GM21526 (cell line): ENCODE data around the gene TULP3.
"Not testable (repeated sequence)": the region's sequence is repeated elsewhere in the genome, so short reads cannot be mapped to it uniquely, and the experiment has no call there.

ENCODE experiments used
- ATAC-seq: cut with Tn5 transposase; IDR thresholded peaks from one replicate; pipeline ENCODE4 v1.9.1; 2021; ENCODE audit warnings: moderate library complexity; ENCODE audit not compliant: unreplicated experiment, low FRiP score

The TULP3 gene, protein sequence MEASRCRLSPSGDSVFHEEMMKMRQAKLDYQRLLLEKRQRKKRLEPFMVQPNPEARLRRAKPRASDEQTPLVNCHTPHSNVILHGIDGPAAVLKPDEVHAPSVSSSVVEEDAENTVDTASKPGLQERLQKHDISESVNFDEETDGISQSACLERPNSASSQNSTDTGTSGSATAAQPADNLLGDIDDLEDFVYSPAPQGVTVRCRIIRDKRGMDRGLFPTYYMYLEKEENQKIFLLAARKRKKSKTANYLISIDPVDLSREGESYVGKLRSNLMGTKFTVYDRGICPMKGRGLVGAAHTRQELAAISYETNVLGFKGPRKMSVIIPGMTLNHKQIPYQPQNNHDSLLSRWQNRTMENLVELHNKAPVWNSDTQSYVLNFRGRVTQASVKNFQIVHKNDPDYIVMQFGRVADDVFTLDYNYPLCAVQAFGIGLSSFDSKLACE

DNA sequence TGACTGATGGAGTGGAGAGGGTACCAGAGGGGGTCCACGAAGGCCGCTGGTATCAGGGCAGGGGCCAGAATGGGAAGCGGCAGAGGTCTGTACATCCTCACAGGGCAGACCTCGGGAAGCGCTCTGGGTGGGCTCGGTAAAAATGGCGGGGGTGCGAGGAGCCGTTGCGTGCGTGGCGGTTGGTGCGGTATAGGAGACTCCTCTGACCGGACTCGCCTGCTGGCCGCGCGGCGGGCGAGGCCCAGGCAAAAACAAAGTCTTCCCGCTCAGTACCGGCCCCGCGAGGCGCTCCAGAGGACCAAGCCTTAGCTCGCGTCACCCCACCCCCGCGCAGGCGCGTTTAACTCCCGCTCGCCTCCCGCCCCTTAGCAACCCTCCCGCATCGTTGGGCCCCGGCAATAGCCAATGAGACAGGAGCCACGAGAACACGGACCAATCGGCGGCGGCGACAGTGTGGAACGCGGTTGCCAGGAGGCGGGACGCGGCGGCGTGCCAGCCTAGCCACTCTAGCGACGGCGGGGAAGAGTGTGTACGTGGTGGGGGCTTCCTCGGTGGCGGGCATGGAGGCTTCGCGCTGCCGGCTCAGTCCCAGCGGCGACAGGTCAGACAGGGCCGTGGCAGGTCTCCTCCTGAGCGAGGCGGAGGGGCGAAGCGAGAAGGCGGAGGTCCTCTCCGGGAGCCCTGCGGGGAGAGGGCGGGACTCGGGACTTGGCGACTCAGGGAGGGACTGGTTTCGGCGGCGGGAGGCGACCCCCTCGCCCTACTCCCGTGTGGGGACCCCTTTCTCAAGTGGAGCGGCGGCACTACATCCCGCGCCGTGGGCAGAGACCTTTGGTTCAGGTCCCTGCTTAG is at the start of gene TULP3:
TULP3 (plus strand) TSS at position 504 of the 852 bp plus-strand sequence; CDS start at position 561, 57 bp downstream.
- ATAC-seq, result peak; percentile 96

GRCh38 chr12:2841056-2841650 is 49.5 kb upstream of the TULP3 start:
- no peak for ATAC-seq

DNA sequence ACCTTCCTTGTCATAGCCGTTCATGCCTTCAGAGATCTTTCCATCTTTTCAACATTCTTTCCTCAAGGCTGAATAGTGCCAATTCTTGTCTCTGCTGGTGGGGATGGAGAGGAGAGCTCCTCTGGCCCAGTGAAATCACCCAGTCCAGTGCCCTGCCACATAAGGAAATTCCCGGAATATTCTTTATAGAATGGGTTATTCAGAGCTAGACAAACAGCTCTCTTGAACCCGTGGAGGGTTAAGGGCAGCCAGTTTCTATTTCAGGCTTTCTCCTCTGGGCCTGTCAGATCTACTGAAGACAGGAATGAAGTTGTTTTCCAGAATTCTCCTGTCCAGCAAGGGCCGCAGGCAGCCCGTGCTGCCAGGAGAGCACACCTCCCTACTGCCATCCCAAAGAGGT is 47.7 kb upstream of the TULP3 start:
- no peak for ATAC-seq

DNA sequence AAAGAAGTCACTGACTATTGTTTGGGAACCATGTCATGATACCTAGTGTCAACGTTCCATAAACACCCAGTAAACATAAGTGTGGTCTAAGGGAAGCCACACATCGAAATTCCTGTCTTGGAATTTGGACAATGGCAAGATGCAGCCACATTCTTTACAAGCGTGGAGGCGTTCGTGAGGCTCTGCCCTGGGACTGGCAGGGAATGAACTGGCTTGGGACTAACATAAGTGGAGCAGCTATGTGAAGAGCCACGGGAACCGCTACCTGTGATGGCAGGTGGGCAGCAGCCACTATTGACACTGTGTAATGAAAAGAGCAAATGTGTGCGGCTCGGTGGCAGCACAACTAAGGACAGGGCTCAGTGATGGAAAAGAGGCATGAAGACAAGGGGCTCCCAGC is 45.9 kb upstream of the TULP3 start:
- ATAC-seq, result no peak

GRCh38 chr12:2845280-2845679 is 45.4 kb upstream of the TULP3 start:
- no peak for ATAC-seq

DNA sequence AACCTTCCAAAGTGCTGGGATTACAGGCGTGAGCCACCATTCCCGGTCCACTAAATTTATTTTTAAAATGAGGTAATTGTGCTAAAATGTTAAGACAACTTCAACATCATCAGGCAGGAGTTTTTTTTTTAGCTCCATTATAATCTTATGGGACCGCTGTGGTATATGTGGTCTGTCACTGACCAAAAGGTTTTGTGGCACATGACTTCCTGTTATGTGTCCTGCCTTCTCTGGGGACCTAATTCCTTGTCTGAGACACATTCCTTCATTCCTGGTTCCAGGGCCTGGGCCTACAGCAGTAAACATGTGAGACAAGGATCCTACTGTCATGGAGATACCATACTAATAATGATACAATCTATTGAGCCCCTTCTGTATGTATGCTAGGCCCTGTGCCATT is 38.8 kb upstream of the TULP3 start:
- ATAC-seq, result no peak

DNA sequence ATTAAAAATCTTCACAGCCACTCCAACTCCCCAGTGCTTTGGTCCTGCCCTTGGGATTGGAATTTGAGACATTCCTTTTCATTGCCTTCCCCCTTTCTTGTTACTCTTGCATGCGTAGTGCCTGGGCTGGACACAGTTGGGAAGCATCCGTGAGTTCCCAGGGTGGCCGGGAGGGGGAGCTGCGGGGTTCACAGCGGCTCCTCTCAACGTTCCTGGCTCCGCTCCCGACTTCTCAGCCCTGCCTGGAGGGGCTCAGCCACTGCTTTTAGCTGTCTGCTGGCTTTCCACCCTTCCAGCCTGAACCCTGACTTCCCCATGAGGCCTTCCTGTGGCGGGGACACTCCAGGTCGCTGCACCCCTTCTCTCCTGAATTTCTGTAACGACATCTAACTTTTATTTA is 37.1 kb upstream of the TULP3 start:
- ATAC-seq, result no peak

DNA sequence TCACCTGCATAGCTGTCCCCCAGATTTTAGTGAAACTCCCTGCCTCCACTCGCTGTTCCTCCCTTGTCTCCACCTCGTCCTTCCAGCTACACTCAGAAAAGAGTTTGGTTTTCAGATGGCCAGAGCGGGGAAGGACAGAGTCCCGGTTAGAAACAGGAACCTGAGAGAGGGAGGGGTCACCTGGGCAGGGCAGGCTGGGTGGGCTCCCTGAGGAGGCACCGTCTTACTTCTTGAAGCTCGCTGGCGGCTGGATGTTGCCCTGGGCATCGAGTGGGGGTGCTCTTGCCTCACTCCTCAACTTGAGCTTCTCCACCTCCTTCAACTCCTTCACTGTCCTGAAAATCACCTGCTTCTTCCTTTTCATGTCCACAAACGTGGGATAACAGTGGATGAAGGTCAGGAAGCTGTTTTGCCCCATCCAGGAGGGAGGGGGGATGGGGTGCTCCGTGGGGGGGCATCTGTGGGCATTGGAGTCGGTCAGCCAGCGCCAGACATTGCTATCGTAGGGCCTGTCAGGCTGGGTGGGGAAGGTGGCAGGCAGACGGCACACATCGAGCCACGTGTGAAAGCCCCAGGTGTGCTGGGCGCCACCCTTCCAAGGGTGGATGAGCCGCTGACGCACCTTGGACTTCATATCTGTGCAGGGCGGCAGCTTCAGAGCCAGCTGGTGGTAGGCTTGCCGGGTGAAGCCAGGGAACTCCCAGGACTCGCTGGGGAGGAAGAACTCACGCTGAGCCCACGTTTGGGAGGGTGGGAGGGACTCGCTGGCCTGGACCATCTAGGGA is 35.8 kb upstream of the TULP3 start:
- ATAC-seq, result no peak

DNA sequence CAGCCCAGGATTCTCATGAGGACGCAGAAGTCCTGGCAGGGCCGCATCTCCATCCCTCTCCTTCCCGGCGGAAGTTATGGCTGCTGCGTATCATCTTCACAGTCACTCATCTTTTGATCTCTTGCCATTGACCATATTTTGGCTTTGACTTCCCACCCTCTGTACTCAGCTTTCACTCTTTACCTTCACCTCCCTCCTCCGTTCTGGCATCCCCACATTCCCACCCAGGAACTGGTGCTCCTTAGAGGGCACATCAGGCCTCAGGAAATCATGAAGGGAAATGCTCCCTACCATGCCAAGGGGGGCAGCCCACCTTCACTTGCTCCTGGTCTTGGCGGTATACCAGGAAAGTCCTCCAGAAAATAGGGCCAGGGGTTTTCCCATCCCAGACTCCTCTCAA is 35.1 kb upstream of the TULP3 start:
- no peak for ATAC-seq

- ATAC-seq, result no peak
Observed at GRCh38 chr12:2856051-2856450, 34.6 kb upstream of the TULP3 start.

DNA sequence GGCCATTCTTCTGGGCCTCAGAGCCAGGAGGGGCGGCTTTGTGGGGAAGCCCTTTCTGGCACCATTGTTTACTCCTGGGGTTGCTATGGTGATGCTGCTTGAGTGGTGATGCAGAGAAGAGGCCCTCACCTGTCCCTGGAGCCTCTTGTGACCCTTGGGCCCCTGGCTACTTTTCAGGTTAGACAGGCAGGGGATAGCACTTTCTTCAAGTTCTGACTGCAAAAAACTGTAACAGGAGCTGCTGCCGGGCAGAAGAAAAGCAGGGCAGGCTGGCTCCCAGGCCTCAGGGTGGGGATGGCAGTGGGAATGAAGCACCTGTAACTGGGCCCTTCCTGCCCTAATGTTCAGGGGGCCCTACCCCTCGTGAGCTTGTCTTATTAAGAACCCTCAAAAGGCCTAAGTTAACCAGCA is 33.7 kb upstream of the TULP3 start, which contains the start of gene TEX52:
TEX52 (minus strand) TSS at position 19 of the 411 bp plus-strand sequence; CDS start at position 6, 13 bp downstream.
- no peak for ATAC-seq

- ATAC-seq, result no peak
Observed at GRCh38 chr12:2857576-2857975, 33.1 kb upstream of the TULP3 start.

DNA sequence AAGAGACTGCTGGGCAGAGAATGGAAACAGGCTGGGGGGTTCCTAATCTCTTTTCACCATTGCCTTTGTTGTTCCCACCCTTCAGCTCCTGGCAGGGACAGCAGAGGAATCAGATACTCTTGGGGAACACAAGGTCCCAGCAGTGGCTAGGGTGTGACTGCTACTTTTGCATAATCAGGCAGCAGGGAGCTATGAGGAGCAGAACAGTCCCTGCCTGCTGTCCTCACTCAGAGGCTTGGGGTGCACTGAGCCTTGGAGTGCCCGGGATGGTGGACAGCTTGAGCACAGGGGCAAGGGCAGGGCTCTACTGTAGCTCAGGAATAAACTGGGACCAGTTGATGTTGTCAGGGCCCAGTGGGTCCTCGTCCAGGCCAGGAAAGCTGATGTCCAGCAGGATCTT is 32.4 kb upstream of the TULP3 start:
- ATAC-seq, result no peak

DNA sequence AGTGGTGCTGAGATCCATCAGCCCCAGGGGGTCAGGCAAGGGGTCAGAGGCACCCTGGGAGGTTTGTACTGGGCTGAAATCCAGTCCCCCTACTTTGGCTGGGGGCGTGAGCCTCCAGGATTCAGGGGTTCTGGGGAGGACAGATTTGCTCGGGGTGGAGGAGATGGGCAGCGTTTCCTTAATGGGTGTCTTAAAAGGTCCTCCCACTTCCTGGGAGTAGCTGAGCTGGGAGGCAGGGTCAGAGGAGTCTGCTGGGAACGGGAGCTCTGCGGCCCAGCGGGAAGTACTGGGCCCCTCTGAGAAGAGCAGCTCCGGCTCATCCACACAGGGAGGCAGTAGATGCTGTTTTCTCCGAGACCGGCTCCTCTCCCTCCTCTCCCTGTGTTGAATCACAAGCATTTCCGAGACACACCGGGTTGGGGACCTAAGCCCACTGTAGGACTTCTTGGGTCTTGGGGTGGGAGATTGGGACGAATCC is 31.7 kb upstream of the TULP3 start:
- no peak for ATAC-seq

- no peak for ATAC-seq
Observed at GRCh38 chr12:2860170-2860569, 30.5 kb upstream of the TULP3 start.

- no peak for ATAC-seq
Observed at GRCh38 chr12:2862876-2863275, 27.8 kb upstream of the TULP3 start.

DNA sequence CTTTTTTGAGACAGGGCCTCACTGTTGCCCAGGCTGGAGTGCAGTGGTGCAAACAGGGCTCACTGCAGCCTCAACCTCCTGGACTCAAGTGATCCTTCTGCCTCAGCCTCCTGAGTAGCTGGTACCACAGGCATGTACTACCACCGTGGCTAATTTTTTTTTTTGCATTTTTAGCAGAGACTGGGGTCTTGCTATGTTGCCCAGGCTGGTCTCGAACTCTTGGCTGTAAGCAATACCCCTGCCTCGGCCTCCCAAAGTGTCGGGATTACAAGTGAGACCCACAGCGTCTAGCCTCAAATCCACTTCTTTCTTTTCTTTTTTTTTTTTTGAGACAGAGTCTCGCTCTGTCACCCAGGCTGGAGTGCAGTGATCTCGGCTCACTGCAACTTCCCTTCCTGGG is 27.3 kb upstream of the TULP3 start:
- not testable (repeated sequence) for ATAC-seq

- no peak for ATAC-seq
Observed at GRCh38 chr12:2864198-2864597, 26.5 kb upstream of the TULP3 start.

DNA sequence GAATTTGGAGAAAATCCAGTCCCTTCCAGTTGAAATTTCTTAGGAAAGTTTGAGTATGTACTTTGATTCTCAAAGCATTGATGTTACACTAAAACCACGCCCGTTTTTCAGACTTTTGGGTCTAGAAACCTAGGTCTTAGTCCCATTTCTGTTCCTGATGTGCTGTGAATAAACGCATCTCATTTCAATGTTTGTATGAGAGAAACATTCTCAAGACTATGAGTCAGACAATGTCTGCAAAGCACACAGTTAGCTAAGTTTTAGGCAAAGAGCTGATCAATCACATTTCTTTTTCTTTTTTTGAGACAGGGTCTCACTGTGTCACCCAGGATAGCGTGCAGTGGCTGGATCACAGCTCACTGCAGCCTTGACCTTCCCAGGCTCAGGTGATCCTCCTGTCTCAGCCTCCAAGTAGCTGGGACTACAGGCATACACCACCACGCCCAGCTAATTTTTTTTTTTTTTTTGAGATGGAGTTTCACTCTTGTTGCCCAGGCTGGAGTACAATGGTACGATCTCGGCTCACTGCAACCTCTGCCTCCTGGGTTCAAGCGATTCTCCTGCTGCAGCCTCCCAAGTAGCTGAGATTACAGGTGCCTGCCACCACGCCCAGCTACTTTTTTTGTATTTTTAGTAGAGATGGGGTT is 21.6 kb upstream of the TULP3 start:
- not testable (repeated sequence) for ATAC-seq
